Motor neuron (in vitro differentiated cells): ENCODE data around the gene CALN1. TPM values are rescaled to one million over a fixed set of nuclear protein-coding genes. Genes with fewer than 3 reads are reported as not detected.
"Not testable (repeated sequence)": the region's sequence is repeated elsewhere in the genome, so short reads cannot be mapped to it uniquely, and the experiment has no call there.

Experiments
- ATAC-seq, 8 experiments: fragments of 200-7000 bp; cut with Tn5 transposase; replicated peaks in 6 of 8; 2 replicates each; pipeline ENCODE4 v1.8.0; 2021; ENCODE audit warnings: mild to moderate bottlenecking in 8 of 8, moderate library complexity in 8 of 8
- H3K27ac ChIP-seq, 2 donors: fragments of 250-450 bp; sonication (Bioruptor Pico); 2 replicates each; pipeline ENCODE4 v1.9.0; 2021; ENCODE audit warnings: antibody characterized with exemption in 2 of 2, mild to moderate bottlenecking in 2 of 2, moderate library complexity in 1 of 2
- H3K4me1 ChIP-seq, 2 donors: fragments of 250-450 bp; sonication (Bioruptor Pico); replicated peaks in 1 of 2; 2 replicates each; pipeline ENCODE4 v1.6.1; 2021; ENCODE audit warnings: antibody characterized with exemption in 2 of 2, mild to moderate bottlenecking in 2 of 2, moderate library complexity in 1 of 2
- H3K4me3 ChIP-seq, 5 donors: fragments of 250-450 bp; sonication (Bioruptor Pico); 2 replicates each; pipeline ENCODE4 v1.9.0; 2021; ENCODE audit warnings: antibody characterized with exemption in 5 of 5, mild to moderate bottlenecking in 5 of 5, moderate library complexity in 4 of 5
- WGBS, 10 experiments: fragments of 450-650 bp; shearing (Covaris generic); methylation state at CpG; one replicate each; pipeline ENCODE4 v1.0.0; 2022; 5-methylcytosine and 5-hydroxymethylcytosine counted together
- in situ Hi-C, 9 experiments: fragments of 400-800 bp; cut with MboI; loops; one replicate each; pipeline ENCODE4 v1.15.0; 2021; ENCODE audit warnings: low sequenced_read_pairs in 9 of 9, low pct_unique_long_range_greater_than_20kb in 2 of 9; ENCODE audit not compliant: unreplicated experiment in 9 of 9
- total RNA-seq, 8 experiments: library from RNA; unstranded; fragments of 300-600 nt; gene quantifications; 2 replicates each; pipeline versions ENCODE4 v1.2.3 to v1.2.4, GENCODE V29; 2022

The CALN1 gene
- total RNA-seq, 8 experiments from 2014 or later, result 0.05 to 2.4 (median 0.72) TPM

DNA sequence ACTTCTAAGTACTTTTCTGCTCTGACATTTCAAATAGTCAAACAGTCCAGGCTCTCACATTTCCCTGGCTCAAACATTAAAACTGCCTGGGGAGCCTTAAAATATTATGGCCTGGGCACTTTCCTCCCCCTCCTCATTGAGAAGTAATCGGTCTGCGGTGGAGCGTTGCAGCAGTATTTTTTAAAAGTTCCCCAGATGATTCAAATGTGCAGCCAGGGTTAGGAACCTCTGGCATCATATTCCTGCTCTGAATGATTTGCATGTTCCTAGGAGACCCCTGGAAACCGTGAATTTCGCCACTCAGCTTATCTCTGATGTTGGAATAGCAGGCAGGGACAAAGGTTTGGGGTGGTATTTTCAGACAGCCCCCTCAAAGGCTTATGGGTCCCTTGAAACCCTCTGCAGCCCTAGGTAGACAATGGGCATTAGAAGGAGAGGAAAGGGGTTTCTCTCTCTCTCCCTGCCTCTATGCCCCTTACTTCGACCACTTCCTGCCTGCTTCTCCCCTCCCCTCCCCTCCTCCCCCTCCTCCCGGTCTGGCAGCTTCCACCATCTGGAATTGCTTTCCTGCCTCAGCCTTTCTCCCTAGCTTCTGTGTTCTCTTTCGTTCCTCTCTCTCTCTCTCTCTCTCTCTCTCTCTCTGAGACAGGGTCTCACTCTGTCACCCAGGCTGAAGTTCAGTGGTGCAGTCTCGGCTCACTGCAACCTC lies 658.0 kb downstream of the CALN1 start:
- ATAC-seq, result no peak
- Histone ChIP-seq H3K4me3 (no peak overlapping the region), H3K27ac (no peak overlapping the region), H3K4me1 (peaks cover 0 to 5% of the 10 kb centered on the region in 2 donors)
- in situ Hi-C loops, result no loop called here
- 0 to 81% (median 70%) methylated on average over 1 to 5 of the region's 9 CpGs; no CpG with 5 or more reads in 1 of the 10 experiments for WGBS, 10 experiments

- no peak overlapping the region for H3K4me3 ChIP-seq
- peaks cover 0 to 5% of the 10 kb centered on the region in 2 donors for H3K4me1 ChIP-seq
- in situ Hi-C loops, result no loop called here
- no peak overlapping the region for H3K27ac ChIP-seq
- no peak for ATAC-seq
- WGBS, 10 experiments, result 47 to 95% (median 81%) methylated on average over 2 of the region's 2 CpGs; no CpG with 5 or more reads in 1 of the 10 experiments
Measured at GRCh38 chr7:71753236-71753635, 658.9 kb downstream of the CALN1 start.

- Histone ChIP-seq H3K27ac (no peak overlapping the region), H3K4me3 (peak overlapping the region in 4 of 5 donors; percentile 3 to 29 (median 16)), H3K4me1 (peaks cover 0 to 5% of the 10 kb centered on the region in 2 donors)
- 0 to 62% (median 21%) methylated on average over 1 to 25 of the region's 43 CpGs; no CpG with 5 or more reads in 1 of the 10 experiments for WGBS, 10 experiments
- peak; percentile 72 to 99 (median 95) for ATAC-seq
- in situ Hi-C loops, result no loop called here
Measured at GRCh38 chr7:71752171-71752935, 659.8 kb downstream of the CALN1 start.

- whole genome bisulfite sequencing, 10 experiments, result 8 to 100% (median 84%) methylated on average over 1 to 6 of the region's 6 CpGs; no CpG with 5 or more reads in 3 of the 10 experiments
- Histone ChIP-seq H3K4me1 (peaks cover 0 to 5% of the 10 kb centered on the region in 2 donors), H3K27ac (no peak overlapping the region), H3K4me3 (no peak overlapping the region)
- in situ Hi-C loops, result no loop called here
- no peak for ATAC-seq
Measured at GRCh38 chr7:71750290-71750689, 661.8 kb downstream of the CALN1 start.

- Histone ChIP-seq H3K27ac (no peak overlapping the region), H3K4me3 (no peak overlapping the region), H3K4me1 (no peaks in the 10 kb centered on the region)
- in situ Hi-C loops, result loop anchor here in 2 of 9 experiments (25.0 kb wide), 1 partner anchor 884 kb away; no protein-coding TSS in a partner anchor
- WGBS, 10 experiments, result 21 to 98% (median 86%) methylated on average over 2 to 5 of the region's 5 CpGs; no CpG with 5 or more reads in 1 of the 10 experiments
- ATAC-seq, result no peak
Measured at GRCh38 chr7:71746006-71746405, 666.1 kb downstream of the CALN1 start.

GRCh38 chr7:71740174-71740560 lies 672.0 kb downstream of the CALN1 start:
- ATAC-seq, result no peak
- peaks cover 5 to 9% of the 10 kb centered on the region in 2 donors for H3K4me1 ChIP-seq
- WGBS, 10 experiments, result 23 to 93% (median 77%) methylated on average over 3 to 5 of the region's 5 CpGs; no CpG with 5 or more reads in 1 of the 10 experiments
- in situ Hi-C loops, result loop anchor here in 2 of 9 experiments (25.0 kb wide), 1 partner anchor 878 kb away; no protein-coding TSS in a partner anchor
- no peak overlapping the region for H3K4me3 ChIP-seq
- H3K27ac ChIP-seq, result no peak overlapping the region

DNA sequence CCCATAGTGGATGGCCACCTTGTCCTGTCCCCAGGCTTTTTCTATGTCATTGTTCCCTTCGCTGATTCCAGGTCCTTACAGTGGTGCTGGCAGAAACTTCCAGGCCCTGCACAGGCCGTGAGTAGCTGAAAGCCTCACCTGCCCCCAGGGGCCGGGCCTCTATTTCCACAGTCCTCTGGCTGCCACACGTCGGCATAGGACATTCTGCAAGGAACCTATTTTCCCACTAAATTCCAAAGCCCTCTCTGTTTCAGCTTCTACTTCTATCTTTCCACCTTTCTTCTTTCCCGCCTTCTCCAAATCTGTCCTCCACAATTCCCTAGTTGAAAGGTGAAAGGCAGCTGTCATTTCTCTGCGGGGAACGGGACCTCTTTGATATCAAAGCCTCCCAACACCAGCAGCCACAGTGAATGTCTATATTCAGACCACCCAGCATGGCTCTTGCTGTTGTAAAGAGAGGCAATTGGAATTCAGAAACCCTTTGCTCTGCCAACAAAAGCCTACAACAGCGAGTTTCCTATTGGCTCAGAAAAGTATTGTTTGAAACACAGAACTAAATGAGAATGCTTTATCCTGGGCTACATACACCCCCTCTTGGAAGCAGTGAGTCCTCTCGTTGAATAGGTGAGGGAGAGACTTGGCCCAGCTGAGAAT lies 672.5 kb downstream of the CALN1 start:
- 0 to 47% (median 28%) methylated on average over 1 to 7 of the region's 10 CpGs; no CpG with 5 or more reads in 2 of the 10 experiments for WGBS, 10 experiments
- in situ Hi-C loops, result loop anchor here in 6 of 9 experiments (10.0 to 25.0 kb wide), 2 partner anchors 877 to 885 kb away; no protein-coding TSS in a partner anchor
- no peak overlapping the region for H3K4me3 ChIP-seq

GRCh38 chr7:71737931-71738540 lies 674.1 kb downstream of the CALN1 start:
- not testable (repeated sequence) for ATAC-seq, H3K4me3 ChIP-seq, H3K4me1 ChIP-seq, H3K27ac ChIP-seq
- in situ Hi-C loops, result loop anchor here in 6 of 9 experiments (10.0 to 25.0 kb wide), 2 partner anchors 876 to 883 kb away; no protein-coding TSS in a partner anchor
- WGBS, 10 experiments, result 100% methylated on average over 1 of the region's 42 CpGs; no CpG with 5 or more reads in 9 of the 10 experiments

More for the DNA sequence above, 672.5 kb downstream of the CALN1 start:
- no peak overlapping the region for H3K27ac ChIP-seq
- peaks cover 5 to 9% of the 10 kb centered on the region in 2 donors for H3K4me1 ChIP-seq
- ATAC-seq, result peak in 5 of 8 experiments; percentile 20 to 54 (median 35)

- in situ Hi-C loops, result loop anchor here in 6 of 9 experiments (10.0 to 25.0 kb wide), 2 partner anchors 874 to 881 kb away; no protein-coding TSS in a partner anchor
- 7 to 100% (median 39%) methylated on average over 3 to 5 of the region's 7 CpGs; no CpG with 5 or more reads in 4 of the 10 experiments for WGBS, 10 experiments
- Histone ChIP-seq H3K27ac (no peak overlapping the region), H3K4me3 (no peak overlapping the region), H3K4me1 (peaks cover 5 to 9% of the 10 kb centered on the region in 2 donors)
- ATAC-seq, result peak in 7 of 8 experiments; percentile 10 to 88 (median 53)
Measured at GRCh38 chr7:71735961-71736556, 676.1 kb downstream of the CALN1 start.

GRCh38 chr7:71733107-71733870 lies 678.8 kb downstream of the CALN1 start:
- H3K4me3 ChIP-seq, result peak overlapping the region; percentile 18 to 39 (median 28)
- no peaks in the 10 kb centered on the region for H3K4me1 ChIP-seq
- in situ Hi-C loops, result loop anchor here in 6 of 9 experiments (10.0 to 25.0 kb wide), 2 partner anchors 871 to 878 kb away; no protein-coding TSS in a partner anchor
- WGBS, 10 experiments, result 0 to 14% (median 9%) methylated on average over 2 to 6 of the region's 29 CpGs; no CpG with 5 or more reads in 4 of the 10 experiments
- peak; percentile 75 to 99 (median 94) for ATAC-seq
- H3K27ac ChIP-seq, result no peak overlapping the region

DNA sequence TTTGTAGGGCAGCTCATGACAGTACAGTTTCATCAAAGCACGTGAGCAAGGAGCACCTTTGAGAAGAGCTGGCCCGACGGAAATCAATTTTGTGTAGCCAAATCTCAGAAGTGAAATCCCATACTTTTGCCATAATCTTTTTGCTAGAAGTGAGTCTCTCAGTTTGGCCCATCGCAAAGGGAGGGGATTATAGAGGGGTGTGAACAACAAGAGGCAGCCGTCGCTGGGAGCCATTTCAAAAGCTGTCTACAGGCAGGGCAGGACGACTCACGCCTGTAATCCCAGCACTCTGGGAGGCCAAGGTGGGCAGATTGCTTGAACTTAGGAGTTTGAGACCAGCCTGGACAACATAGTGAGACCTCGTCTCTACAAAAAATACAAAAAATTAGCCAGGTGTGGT lies 680.4 kb downstream of the CALN1 start:
- no peaks in the 10 kb centered on the region for H3K4me1 ChIP-seq
- no peak overlapping the region for H3K27ac ChIP-seq
- H3K4me3 ChIP-seq, result no peak overlapping the region
- WGBS, 10 experiments, result 0 to 100% (median 100%) methylated on average over 1 to 3 of the region's 9 CpGs; no CpG with 5 or more reads in 3 of the 10 experiments
- in situ Hi-C loops, result loop anchor here in 6 of 9 experiments (10.0 to 25.0 kb wide), 2 partner anchors 869 to 877 kb away; no protein-coding TSS in a partner anchor
- no peak for ATAC-seq
